Measurements from ENCODE around the gene CCDC159.
"Not testable (repeated sequence)": the region's sequence is repeated elsewhere in the genome, so short reads cannot be mapped to it uniquely, and the experiment has no call there.

CCDC159 gene

GRCh38 chr19:11338569-11339253 lies 7.6 kb upstream of the CCDC159 start:
- no peak for DNase-seq

DNA sequence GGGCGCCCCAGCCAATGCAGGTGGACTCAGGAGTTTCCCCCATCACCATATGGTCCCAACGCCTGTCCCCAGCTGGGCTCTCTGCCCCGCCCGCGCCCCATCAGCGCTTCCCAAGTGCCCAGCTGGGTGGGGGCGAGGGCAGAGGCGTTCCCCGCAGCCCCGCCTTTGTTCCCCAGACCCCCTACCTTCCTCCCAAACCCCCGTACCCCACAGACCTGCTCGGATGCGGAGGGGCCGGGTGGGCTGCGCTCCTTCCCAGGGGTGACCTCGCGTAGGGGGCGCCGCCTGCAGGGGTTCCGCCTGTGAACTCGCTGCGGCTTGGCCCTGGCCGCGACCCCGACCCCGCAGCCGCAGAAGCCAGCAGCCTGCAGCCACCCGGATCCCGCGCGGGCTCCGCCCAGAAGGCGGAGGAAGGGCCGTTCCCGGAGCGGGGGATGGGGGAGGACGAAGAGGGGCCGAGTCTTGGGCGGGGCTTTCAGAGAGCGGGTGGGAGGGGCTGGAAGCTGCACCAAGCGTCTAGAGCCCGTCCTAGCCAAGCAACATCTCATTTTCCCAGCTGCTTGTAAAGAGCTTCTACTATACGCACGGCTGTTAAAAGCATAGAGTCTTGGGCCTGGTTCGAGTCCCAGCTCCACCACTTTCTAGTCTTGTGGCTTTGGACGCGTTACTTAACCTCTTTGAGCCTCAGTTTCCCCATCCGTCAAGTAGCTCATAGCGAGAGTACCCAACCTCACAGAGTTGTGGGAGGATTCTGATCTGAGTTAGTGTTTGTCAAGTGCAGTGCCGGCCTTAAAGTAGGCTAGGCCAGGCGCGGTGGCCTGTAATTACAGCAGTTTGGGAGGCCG lies 6.8 kb upstream of the CCDC159 start, which contains the start of gene RAB3D:
RAB3D (minus strand) TSS at position 404 of the 845 bp plus-strand sequence. CDS start 2,258 bp downstream, outside the sequence.
- DNase-seq = peak in 1 of 2 experiments; percentile 16

DNA sequence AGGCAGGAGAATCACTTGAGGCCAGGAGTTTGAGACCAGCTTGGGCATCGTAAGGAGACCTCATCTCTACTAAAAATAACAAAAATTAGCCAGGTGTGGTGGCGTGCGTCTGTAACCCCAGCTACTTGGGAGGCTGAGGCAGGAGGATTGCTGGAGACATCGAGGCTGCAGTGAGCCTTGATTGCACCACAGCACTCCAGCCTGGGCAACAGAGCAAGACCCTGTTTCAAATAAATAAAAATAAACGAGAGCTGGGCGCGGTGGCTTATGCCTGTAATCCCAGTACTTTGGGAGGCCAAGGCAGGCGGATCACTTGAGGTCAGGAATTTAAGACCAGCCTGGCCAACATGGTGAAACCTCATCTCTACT lies 6.2 kb upstream of the CCDC159 start:
- DNase-seq = not testable (repeated sequence)

DNA sequence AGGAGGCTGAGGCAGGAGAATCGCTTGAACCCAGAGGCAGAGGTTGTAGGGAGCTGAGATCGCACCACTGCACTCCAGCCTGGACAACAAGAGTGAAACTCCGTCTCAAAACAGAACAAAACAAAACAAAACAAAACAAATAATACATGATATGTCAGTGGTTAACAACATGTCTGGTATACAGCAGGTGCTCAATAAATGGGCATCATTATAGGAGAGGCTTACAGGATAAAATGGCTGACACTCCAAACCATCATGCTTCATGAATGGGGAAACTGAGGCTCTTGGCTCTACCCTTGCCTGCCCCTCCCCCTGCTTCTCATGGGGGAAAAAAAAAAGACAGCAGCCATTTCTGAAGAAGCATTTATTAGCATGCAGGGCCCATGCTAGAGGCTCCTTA lies 3.9 kb upstream of the CCDC159 start:
- no peak for DNase-seq

DNA sequence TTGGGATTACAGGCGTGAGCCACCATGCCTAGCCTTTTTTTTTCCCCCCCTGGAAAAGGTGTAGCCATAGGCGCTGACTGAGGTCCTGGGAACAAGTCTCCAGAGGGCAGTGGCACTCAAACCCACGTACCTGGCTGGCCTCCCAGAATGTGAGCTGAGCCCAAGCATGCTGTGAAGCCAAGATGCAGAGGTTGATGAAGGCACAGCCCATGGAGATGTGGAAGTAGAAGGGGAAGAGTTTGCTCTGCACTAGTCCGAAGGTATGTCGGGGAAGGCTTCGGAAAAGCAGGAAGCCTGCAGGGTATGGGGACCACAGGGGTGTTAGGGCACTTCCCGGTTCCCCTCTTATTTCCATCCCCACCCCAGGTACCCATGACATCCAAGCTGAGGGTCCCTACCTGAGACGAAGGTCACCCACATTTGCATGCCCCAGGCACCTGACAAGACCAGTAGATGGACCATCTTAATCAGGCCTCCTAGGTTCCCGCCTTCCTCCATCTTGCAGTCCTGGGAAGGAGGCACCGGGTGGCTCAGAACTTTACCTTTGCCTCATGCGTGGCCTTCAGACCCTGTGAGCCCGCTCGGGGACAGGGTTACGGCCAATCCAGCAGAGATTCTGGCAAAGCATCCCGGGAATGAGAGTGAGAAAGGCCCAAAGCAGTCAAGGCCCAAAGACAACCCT lies 1.1 kb upstream of the CCDC159 start:
- DNase-seq = no peak

- no peak for DNase-seq
Measured at GRCh38 chr19:11347546-11348039, 1.3 kb downstream of the CCDC159 start.

GRCh38 chr19:11349171-11349570 lies 2.9 kb downstream of the CCDC159 start:
- no peak for DNase-seq

GRCh38 chr19:11354102-11354501 lies 7.8 kb downstream of the CCDC159 start:
- not testable (repeated sequence) for DNase-seq

- DNase-seq = peak; percentile 78 to 83
Measured at GRCh38 chr19:11355160-11356073, 9.1 kb downstream of the CCDC159 start, which contains the start of gene PLPPR2. PLPPR2 (plus strand) TSS chr19:11355432; CDS start chr19:11357674, 2,242 bp downstream.

DNA sequence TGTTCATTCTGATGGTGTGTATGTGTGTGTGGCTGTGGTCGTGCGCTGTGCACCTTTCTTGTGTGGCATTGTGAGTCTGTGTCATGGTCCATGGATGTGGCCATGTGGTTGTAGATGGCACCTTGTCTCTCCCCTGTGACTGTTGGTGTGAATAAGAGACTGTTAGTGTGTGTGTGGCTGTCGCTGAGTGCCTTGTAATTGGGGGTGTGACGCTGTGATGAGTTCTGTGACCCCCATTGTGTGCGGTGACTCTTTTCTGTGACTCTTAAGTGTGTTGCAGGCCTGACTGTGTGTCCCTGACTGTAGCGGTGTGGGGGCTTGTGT lies 9.7 kb downstream of the CCDC159 start:
- DNase-seq = no peak

- no peak for DNase-seq
Measured at GRCh38 chr19:11356676-11357550, 10.6 kb downstream of the CCDC159 start.

GRCh38 chr19:11359421-11359820 lies 13.1 kb downstream of the CCDC159 start:
- no peak for DNase-seq

GRCh38 chr19:11361037-11361770 lies 14.9 kb downstream of the CCDC159 start:
- no peak for DNase-seq

DNA sequence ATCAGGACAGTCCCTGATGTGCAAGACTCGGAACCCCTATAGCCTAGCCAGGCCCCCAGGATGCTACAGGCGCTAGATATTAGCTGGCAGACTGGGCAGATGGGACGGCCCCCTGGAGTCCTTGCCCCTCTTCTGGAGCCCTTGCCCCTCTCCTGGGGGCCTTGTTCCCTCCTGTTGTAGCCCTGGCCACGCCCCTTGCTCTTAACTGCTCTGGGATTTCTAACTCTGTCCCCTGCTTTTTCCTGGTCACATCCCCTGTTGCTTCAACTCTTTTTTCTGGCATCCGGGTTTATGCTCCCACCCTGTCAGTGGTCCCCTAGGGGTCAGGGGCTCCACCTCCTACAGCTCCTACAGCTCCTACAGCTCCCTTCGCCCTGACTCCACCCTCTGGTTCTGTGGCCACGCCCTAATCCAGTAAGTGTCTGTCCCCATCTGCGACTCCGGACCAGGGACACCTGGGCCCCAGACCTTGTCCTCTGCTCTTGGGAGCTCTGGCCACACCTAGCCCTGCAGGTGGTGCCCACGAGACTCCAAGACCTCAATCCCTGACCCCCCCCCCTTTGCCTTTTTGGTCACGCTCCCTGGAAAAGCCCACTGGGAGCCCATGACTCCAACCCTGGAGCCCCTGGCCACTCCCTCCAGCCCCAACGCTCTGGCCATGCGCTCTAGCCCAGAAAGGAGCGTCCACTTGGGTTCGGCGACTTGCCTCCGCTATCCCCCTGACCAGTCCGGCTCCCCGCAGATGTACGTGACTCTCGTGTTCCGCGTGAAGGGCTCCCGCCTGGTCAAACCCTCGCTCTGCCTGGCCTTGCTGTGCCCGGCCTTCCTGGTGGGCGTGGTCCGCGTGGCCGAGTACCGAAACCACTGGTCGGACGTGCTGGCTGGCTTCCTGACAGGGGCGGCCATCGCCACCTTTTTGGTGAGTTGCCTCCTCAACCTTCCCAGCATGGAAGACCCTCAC lies 15.7 kb downstream of the CCDC159 start:
- DNase-seq = no peak

DNA sequence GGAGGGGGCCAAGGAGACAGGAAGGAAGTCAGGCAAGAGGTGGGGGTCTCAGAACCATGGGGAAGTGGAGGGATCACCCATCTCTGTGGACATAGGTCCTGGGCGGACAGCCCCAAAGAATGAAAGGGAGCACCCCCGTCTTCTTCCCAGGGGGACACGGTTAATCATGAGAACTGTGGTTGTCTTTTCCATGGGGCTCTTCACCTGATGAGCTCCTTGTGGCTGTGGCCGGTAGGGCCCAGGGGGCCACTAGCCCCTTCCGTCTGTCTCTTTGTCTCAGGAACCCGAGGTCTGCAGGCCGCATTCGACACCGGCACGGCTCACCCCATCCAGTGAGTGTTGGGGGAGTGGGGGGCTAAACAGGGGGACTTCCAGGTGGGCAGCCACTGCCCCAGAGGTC lies 17.6 kb downstream of the CCDC159 start:
- no peak for DNase-seq

- no peak for DNase-seq
Measured at GRCh38 chr19:11364296-11364904, 18.1 kb downstream of the CCDC159 start.

- DNase-seq = no peak
Measured at GRCh38 chr19:11364935-11365334, 18.6 kb downstream of the CCDC159 start.

- no peak for DNase-seq
Measured at GRCh38 chr19:11365557-11366117, 19.3 kb downstream of the CCDC159 start.

GRCh38 chr19:11367528-11367927 lies 21.2 kb downstream of the CCDC159 start:
- no peak for DNase-seq
